IMR-90 (cell line): ENCODE measurements around the gene LAMA2. TPM values are rescaled to one million over a fixed set of nuclear protein-coding genes. Genes with fewer than 3 reads are reported as not detected.

Source experiments
- ATAC-seq: fragments of 200-7000 bp; cut with Tn5 transposase; 2 replicates; pipeline ENCODE4 v1.9.1; 2020; ENCODE audit warnings: low read depth, mild to moderate bottlenecking, moderate library complexity
- BruUV-seq: library from RNA; stranded (reverse); fragments of 400-500 nt; replicated peaks from 2 replicates; lab custom pipeline; 2021; lab: Mats Ljungman, UMichigan
- CTCF ChIA-PET: fragments of 300-600 bp; formaldehyde crosslinking; extraction: SDS; loops from one replicate; lab custom pipeline; 2021; ENCODE audit warnings: antibody characterized with exemption; lab: Yijun Ruan, JAX
- POLR2A ChIA-PET: fragments of 300-600 bp; sonication (Branson Sonifier 250); formaldehyde crosslinking; loops from one replicate; lab custom pipeline; 2022; ENCODE audit warnings: antibody characterized with exemption; ENCODE audit not compliant: unreplicated experiment; lab: Charles Lee
- DNase-seq: peaks from one replicate; pipeline ENCODE4 v3.0.0; 2013
- H2AFZ ChIP-seq: replicated peaks from 2 replicates; pipeline ENCODE3; 2013; ENCODE audit warnings: low read length, mild to moderate bottlenecking; ENCODE audit not compliant: poor library complexity
- H2AK5ac ChIP-seq: 2 replicates; pipeline ENCODE4 v1.6.1; 2013; ENCODE audit warnings: low read depth, low read length, inconsistent platforms
- H2AK9ac ChIP-seq: replicated peaks from 2 replicates; pipeline ENCODE3; 2013; ENCODE audit warnings: mild to moderate bottlenecking, low read depth, low read length, moderate library complexity; ENCODE audit not compliant: poor library complexity
- H2BK120ac ChIP-seq: 2 replicates; pipeline ENCODE4 v1.6.1; 2013; ENCODE audit warnings: low read depth, low read length, inconsistent platforms
- H2BK15ac ChIP-seq: 3 replicates; pipeline ENCODE4 v1.6.1; 2013; ENCODE audit warnings: low read depth, low read length, inconsistent platforms
- H2BK20ac ChIP-seq: 2 replicates; pipeline ENCODE4 v1.6.1; 2013; ENCODE audit warnings: low read depth, mild to moderate bottlenecking, inconsistent platforms, low read length, moderate library complexity
- H2BK5ac ChIP-seq: 2 replicates; pipeline ENCODE4 v1.6.1; 2013; ENCODE audit warnings: mild to moderate bottlenecking, low read depth, low read length, inconsistent platforms; ENCODE audit not compliant: poor library complexity, severe bottlenecking
- H3K14ac ChIP-seq: replicated peaks from 2 replicates; pipeline ENCODE4 v1.6.1; 2013; ENCODE audit warnings: low read depth, low read length, inconsistent platforms
- H3K18ac ChIP-seq: 2 replicates; pipeline ENCODE4 v1.6.1; 2013; ENCODE audit warnings: low read depth, low read length, control low read depth
- H3K23ac ChIP-seq: 2 replicates; pipeline ENCODE4 v1.6.1; 2013; ENCODE audit warnings: low read depth, low read length, inconsistent platforms
- H3K27ac ChIP-seq: 2 replicates; pipeline ENCODE4 v1.5.1; 2013; ENCODE audit warnings: mild to moderate bottlenecking, control low read depth, low read length; ENCODE audit not compliant: insufficient read depth
- H3K27me3 ChIP-seq: 2 replicates; pipeline ENCODE4 v1.6.1; 2013; ENCODE audit warnings: low read length; ENCODE audit not compliant: control insufficient read depth, insufficient read depth
- H3K36me3 ChIP-seq: 2 replicates; pipeline ENCODE4 v1.6.1; 2013; ENCODE audit warnings: low read length, mixed read lengths; ENCODE audit not compliant: control insufficient read depth, insufficient read depth
- H3K4ac ChIP-seq: 2 replicates; pipeline ENCODE4 v1.6.1; 2013; ENCODE audit warnings: low read depth, low read length, inconsistent platforms
- H3K4me1 ChIP-seq: 2 replicates; pipeline ENCODE4 v1.6.1; 2013; ENCODE audit warnings: low read length, mixed read lengths; ENCODE audit not compliant: control insufficient read depth, insufficient read depth
- H3K4me2 ChIP-seq: 2 replicates; pipeline ENCODE4 v1.6.1; 2013; ENCODE audit warnings: low read depth, mild to moderate bottlenecking, control low read depth, low read length, moderate library complexity
- H3K4me3 ChIP-seq: 2 replicates; pipeline ENCODE4 v1.5.1; 2013; ENCODE audit warnings: low read depth, mild to moderate bottlenecking, control low read depth, low read length, moderate library complexity; ENCODE audit not compliant: insufficient read depth
- H3K56ac ChIP-seq: 2 replicates; pipeline ENCODE4 v1.6.1; 2013; ENCODE audit warnings: low read length, inconsistent platforms; ENCODE audit not compliant: insufficient read depth; ENCODE audit errors: extremely low read depth
- H3K79me1 ChIP-seq, 2 experiments: 2 replicates each; pipeline ENCODE4 v1.6.1; 2013; ENCODE audit warnings: low read length in 2 of 2, inconsistent platforms in 1 of 2, low read depth in 1 of 2
- H3K9ac ChIP-seq: 2 replicates; pipeline ENCODE4 v1.6.1; 2013; ENCODE audit warnings: low read depth, low read length, control low read depth
- H3K9me1 ChIP-seq: 2 replicates; pipeline ENCODE4 v1.6.1; 2013; ENCODE audit warnings: low read length, inconsistent platforms; ENCODE audit not compliant: insufficient read depth
- H3K9me3 ChIP-seq: 2 replicates; pipeline ENCODE4 v1.6.1; 2013; ENCODE audit warnings: low read length; ENCODE audit not compliant: control insufficient read depth, insufficient read depth
- H4K20me1 ChIP-seq: 2 replicates; pipeline ENCODE4 v1.6.1; 2013; ENCODE audit warnings: low read length, inconsistent platforms; ENCODE audit not compliant: insufficient read depth
- H4K5ac ChIP-seq: 2 replicates; pipeline ENCODE4 v1.6.1; 2013; ENCODE audit warnings: mild to moderate bottlenecking, low read depth, low read length, control low read depth
- H4K8ac ChIP-seq, 2 experiments: 2 replicates each; pipeline ENCODE4 v1.6.1; 2013; ENCODE audit warnings: low read depth in 2 of 2, low read length in 2 of 2, control low read depth in 1 of 2, inconsistent platforms in 1 of 2
- H4K91ac ChIP-seq: 2 replicates; pipeline ENCODE4 v1.6.1; 2013; ENCODE audit warnings: low read depth, low read length, inconsistent platforms; ENCODE audit not compliant: insufficient read depth
- BHLHE40 ChIP-seq: fragments of 150-350 bp; IDR thresholded peaks from 2 replicates; pipeline ENCODE4 v1.6.1; 2016; ENCODE audit warnings: mild to moderate bottlenecking, low read depth, low read length
- CEBPB ChIP-seq: IDR thresholded peaks from 2 replicates; pipeline ENCODE4 v1.6.1; 2012; ENCODE audit warnings: low read depth, low read length, improper control_type of control experiment
- CHD1 ChIP-seq: IDR thresholded peaks from 2 replicates; pipeline ENCODE4 v1.6.1; 2012; ENCODE audit warnings: low read depth, low read length, improper control_type of control experiment
- FOS ChIP-seq: fragments of 150-350 bp; IDR thresholded peaks from 2 replicates; pipeline ENCODE4 v1.6.1; 2016; ENCODE audit warnings: low read depth, low read length
- MAFK ChIP-seq: IDR thresholded peaks from 2 replicates; pipeline ENCODE4 v1.6.1; 2012; ENCODE audit warnings: low read depth, low read length, improper control_type of control experiment
- MAZ ChIP-seq: IDR thresholded peaks from 2 replicates; pipeline ENCODE4 v1.6.1; 2012; ENCODE audit warnings: low read depth, mild to moderate bottlenecking, low read length, improper control_type of control experiment, moderate library complexity, borderline replicate concordance
- MXI1 ChIP-seq: IDR thresholded peaks from 2 replicates; pipeline ENCODE4 v1.6.1; 2012; ENCODE audit warnings: low read depth, mild to moderate bottlenecking, low read length, moderate library complexity, borderline replicate concordance
- NFE2L2 ChIP-seq: fragments of 150-350 bp; IDR thresholded peaks from 2 replicates; pipeline ENCODE4 v1.6.1; 2016; ENCODE audit warnings: low read depth, mild to moderate bottlenecking, low read length
- POLR2A ChIP-seq: IDR thresholded peaks from 2 replicates; pipeline ENCODE4 v1.6.1; 2012; ENCODE audit warnings: mild to moderate bottlenecking, low read depth, low read length
- RCOR1 ChIP-seq: IDR thresholded peaks from 2 replicates; pipeline ENCODE4 v1.6.1; 2012; ENCODE audit warnings: mild to moderate bottlenecking, low read length, improper control_type of control experiment; ENCODE audit not compliant: insufficient replicate concordance
- SMC3 ChIP-seq: fragments of 150-350 bp; IDR thresholded peaks from 2 replicates; pipeline ENCODE4 v1.6.1; 2016; ENCODE audit warnings: low read depth, mild to moderate bottlenecking, antibody characterized with exemption, low read length, moderate library complexity
- whole genome bisulfite sequencing, 2 experiments: methylation state at CpG; one replicate each; pipeline versions ENCODE4 v1.1.5 to v1.1.7; 2013; ENCODE audit warnings: missing lambda C conversion rate in 2 of 2; ENCODE audit not compliant: insufficient read length in 1 of 2; ENCODE audit errors: extremely low coverage in 2 of 2; 5-methylcytosine and 5-hydroxymethylcytosine counted together
- dilution Hi-C: fragments of 300-500 bp; cut with HindIII; formaldehyde crosslinking; loops from one replicate; pipeline ENCODE4 v1.14.3; 2018; ENCODE audit warnings: low sequenced_read_pairs; ENCODE audit not compliant: unreplicated experiment
- in situ Hi-C: fragments of 300-500 bp; cut with MboI; formaldehyde crosslinking; loops from 3 replicates; pipeline ENCODE4 v1.14.3; 2019; ENCODE audit warnings: low sequenced_read_pairs, inconsistent platforms, mixed read lengths
- intact Hi-C: fragments of 100-400 bp; cut with micrococcal nuclease; formaldehyde crosslinking; loops from 2 replicates; pipeline ENCODE4 v1.10.0; 2022
- polyA plus RNA-seq, 3 experiments: library from polyadenylated mRNA; depleted of rRNA; stranded (reverse); fragments of >200 nt; gene quantifications; 2 replicates each; pipeline ENCODE4 v1.2.3, GENCODE V29; 2012; ENCODE audit warnings: low replicate concordance in 1 of 3
- total RNA-seq: library from RNA; depleted of rRNA; stranded (reverse); fragments of >200 nt; gene quantifications from 2 replicates; pipeline ENCODE4 v1.2.3, GENCODE V29; 2012
- TF ChIP-seq, protein P1 (sequence below): fragments of 150-350 bp; IDR thresholded peaks from 2 replicates; pipeline ENCODE4 v1.6.1; 2016; ENCODE audit warnings: low read depth, mild to moderate bottlenecking, low read length, moderate library complexity, borderline replicate concordance
- TF ChIP-seq, protein P2 (sequence below): fragments of 150-350 bp; IDR thresholded peaks from 2 replicates; pipeline ENCODE4 v1.6.1; 2017; ENCODE audit warnings: mild to moderate bottlenecking, antibody characterized with exemption, low read length, low read depth
- TF ChIP-seq, protein P3 (sequence below): conservative IDR thresholded peaks from 2 replicates; pipeline ENCODE4 v1.5.1; 2012; ENCODE audit warnings: mild to moderate bottlenecking, low read depth, low read length, improper control_type of control experiment

Gene LAMA2
- total and polyA plus RNA-seq, 2 of the 4 experiments (the other 2 are of a cell fraction), result 9.9 to 13.3 TPM

DNA sequence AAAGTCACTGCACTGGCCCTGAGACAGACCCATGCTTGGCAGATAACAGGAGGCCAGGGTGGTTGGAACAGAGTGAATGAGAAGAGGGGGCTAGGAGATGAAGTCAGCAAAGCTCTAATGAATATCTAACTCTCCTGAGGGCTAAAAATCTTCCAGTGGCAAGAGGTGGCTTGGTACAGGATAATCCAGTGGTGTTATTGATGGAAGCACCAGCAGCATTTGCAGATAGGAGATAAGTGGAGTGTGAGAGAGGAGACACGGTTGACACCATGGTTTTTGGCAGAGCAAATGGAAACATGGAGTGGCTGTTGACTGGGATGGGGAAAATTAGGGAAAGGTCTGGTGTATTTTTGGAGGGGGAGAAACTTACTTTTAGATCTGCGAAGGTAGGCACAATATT is 464.0 kb downstream of the LAMA2 start:
- Histone ChIP-seq H2AK5ac (peak overlapping the region; percentile 54), H3K56ac (no peak overlapping the region), H2BK120ac (peak overlapping the region; percentile 44), H2BK15ac (peak overlapping the region; percentile 83; the same call in 2 of the 3 replicates), H3K4ac (peak overlapping the region; percentile 63; the same call in 1 of the 2 replicates), H4K8ac (peak overlapping the region in 1 of 2 experiments; percentile 38; a peak in 2 of 4 replicates), H4K91ac (0 out of 2 replicates have a peak overlapping the region, but pooled peaks have one; percentile 49), H3K9ac (no peak overlapping the region), H3K27me3 (no peaks in the 10 kb centered on the region), H3K36me3 (no peaks in the 10 kb centered on the region), H2AFZ (no peak overlapping the region), H3K79me1 (no peaks in the 10 kb centered on the region), H4K5ac (peak overlapping the region; percentile 44; the same call in 1 of the 2 replicates), H4K20me1 (no peaks in the 10 kb centered on the region), H3K4me1 (no peaks in the 10 kb centered on the region; the same call in 1 of the 2 replicates), H3K27ac (no peak overlapping the region), H3K14ac (peak overlapping the region; percentile 73; the same call in 1 of the 2 replicates), H2BK5ac (no peak overlapping the region), H3K9me1 (peaks cover 5% of the 10 kb centered on the region; the same call in 1 of the 2 replicates), H3K23ac (no peak overlapping the region), H3K4me3 (no peak overlapping the region), H2BK20ac (peak overlapping the region; percentile 84), H3K9me3 (no peaks in the 10 kb centered on the region), H2AK9ac (no peak overlapping the region), H3K4me2 (no peak overlapping the region), H3K18ac (peak overlapping the region; percentile 57; the same call in 1 of the 2 replicates)
- no TSS peak for BruUV-seq
- ATAC-seq, result no peak
- ChIA-PET CTCF (interaction anchor here (0.6 kb wide), 1 partner anchor 574 kb away, joined by 3 read pairs; no protein-coding TSS in a partner anchor), POLR2A (no interaction called here)
- no peak for DNase-seq
- 60% methylated on average over 1 of the region's 2 CpGs; no CpG with 5 or more reads in 1 of the 2 experiments for WGBS, 2 experiments
- dilution Hi-C loops (no loop called here), in situ Hi-C loops (no loop called here), intact Hi-C loops (no loop called here)
- TF ChIP-seq CHD1 (no peak), FOS (no peak), MXI1 (no peak), BHLHE40 (no peak), MAFK (no peak), CEBPB (no peak), NFE2L2 (no peak), MAZ (no peak), SMC3 (no peak), RCOR1 (no peak), POLR2A (no peak)
- TF ChIP-seq, protein P1, sequence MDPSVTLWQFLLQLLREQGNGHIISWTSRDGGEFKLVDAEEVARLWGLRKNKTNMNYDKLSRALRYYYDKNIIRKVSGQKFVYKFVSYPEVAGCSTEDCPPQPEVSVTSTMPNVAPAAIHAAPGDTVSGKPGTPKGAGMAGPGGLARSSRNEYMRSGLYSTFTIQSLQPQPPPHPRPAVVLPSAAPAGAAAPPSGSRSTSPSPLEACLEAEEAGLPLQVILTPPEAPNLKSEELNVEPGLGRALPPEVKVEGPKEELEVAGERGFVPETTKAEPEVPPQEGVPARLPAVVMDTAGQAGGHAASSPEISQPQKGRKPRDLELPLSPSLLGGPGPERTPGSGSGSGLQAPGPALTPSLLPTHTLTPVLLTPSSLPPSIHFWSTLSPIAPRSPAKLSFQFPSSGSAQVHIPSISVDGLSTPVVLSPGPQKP, result no peak
- TF ChIP-seq, protein P2, sequence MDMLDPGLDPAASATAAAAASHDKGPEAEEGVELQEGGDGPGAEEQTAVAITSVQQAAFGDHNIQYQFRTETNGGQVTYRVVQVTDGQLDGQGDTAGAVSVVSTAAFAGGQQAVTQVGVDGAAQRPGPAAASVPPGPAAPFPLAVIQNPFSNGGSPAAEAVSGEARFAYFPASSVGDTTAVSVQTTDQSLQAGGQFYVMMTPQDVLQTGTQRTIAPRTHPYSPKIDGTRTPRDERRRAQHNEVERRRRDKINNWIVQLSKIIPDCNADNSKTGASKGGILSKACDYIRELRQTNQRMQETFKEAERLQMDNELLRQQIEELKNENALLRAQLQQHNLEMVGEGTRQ, result no peak
- TF ChIP-seq, protein P3, sequence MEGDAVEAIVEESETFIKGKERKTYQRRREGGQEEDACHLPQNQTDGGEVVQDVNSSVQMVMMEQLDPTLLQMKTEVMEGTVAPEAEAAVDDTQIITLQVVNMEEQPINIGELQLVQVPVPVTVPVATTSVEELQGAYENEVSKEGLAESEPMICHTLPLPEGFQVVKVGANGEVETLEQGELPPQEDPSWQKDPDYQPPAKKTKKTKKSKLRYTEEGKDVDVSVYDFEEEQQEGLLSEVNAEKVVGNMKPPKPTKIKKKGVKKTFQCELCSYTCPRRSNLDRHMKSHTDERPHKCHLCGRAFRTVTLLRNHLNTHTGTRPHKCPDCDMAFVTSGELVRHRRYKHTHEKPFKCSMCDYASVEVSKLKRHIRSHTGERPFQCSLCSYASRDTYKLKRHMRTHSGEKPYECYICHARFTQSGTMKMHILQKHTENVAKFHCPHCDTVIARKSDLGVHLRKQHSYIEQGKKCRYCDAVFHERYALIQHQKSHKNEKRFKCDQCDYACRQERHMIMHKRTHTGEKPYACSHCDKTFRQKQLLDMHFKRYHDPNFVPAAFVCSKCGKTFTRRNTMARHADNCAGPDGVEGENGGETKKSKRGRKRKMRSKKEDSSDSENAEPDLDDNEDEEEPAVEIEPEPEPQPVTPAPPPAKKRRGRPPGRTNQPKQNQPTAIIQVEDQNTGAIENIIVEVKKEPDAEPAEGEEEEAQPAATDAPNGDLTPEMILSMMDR, result no peak
